GM19238 (cell line): Measurements from ENCODE around the gene CHIT1.

Experiments
- DNase-seq: peaks from one replicate; pipeline ENCODE4 v3.0.0; 2011; ENCODE audit warnings: low spot score; ENCODE audit not compliant: insufficient read length

Gene CHIT1

DNA sequence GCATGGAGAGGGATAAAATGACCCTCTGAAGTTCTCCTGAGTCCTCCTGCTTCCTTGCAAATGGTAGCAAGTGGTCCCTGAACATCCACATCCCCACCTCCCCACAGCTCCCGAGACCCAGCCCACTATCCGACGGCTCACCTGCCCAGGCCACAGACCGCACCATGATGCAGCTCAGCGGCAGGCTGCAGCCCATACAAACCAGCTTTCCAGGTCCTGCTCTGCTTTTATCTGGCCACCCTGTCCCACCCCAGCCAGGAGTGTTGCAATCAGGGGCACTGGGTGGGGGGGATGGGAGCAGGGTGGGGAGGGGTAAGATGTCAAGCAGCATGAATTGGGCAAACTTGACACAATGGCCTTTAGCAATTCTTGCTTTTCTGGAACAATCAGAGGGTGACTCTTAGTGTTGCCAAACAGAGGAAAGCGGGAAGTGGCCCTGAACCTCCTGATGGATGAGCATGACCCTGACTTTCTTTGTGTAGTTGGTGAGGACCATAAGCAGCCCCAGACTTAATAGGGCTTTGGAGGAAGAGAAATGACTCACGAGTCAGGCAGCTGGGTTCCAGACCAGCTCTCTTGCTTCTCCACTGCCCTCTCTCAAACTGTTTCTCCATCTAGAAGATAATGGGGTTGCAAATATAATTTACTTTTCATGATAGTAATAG lies at the start of gene CHIT1:
TSS of gene CHIT1 (minus strand) at position 203 of the 665 bp plus-strand sequence. CDS start at position 166, 37 bp downstream.
- no peak for DNase-seq

DNA sequence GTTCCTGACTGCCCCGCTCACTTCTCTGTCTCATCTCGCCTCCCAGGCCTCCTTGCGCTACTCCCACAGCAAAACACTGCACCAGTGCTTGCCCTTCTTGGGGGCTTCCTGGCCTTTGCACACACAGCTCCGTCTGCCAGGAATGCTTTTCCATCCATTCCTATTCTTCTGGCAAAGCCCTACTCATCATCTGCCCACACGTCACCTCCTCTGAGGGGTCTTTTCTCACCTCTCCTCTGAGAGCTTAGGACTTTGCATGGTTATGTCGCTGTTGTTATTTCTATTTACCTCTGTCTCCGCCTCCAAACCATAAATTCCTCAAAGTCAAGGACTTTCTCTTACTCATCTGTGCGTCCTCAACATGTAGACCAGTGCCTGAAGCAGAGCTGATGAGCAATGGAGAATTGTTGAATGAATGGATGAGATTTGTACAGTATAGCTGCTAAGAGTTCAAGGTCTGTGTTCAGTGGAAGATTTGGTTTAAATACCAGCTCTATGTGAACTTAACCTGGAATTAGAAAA lies 49.5 kb upstream of the CHIT1 start:
- DNase-seq = no peak

DNA sequence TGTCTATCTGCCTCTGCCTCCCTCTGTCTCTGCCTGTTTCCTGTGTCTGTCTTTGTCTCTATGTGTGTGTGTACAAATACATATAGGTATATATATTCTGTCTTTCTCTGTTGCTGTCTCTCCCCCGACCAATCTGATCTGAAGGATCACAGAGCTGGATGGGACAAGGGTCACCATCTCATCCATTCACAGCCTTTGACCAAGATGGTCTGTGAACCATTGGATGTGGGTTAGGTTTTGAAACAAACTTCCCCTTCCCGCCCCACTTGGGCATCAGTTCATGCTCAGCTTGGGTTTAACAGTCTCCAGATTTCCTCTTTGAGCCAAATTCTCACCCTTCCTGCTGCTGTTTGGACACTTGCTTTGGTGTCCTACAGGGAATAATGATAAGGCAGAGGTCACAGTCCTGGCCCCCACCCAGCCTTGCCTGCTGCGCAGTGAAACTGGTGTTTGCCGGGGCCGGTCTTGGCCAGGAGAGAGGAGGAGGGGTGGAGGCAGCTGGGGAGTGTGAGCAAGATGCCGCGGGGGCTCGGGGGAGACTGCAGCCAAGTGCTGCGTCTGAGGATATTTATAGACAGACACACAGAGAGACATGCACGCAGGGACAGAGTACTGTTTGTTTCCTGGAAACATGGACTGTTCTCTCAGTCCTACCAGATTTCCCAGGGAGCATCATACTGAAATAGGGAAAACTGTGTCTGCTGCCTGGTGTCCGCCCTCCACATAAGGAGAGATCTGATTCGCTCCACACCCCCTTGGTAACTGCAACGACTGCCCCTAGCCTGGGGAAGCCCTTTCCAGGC lies 48.8 kb upstream of the CHIT1 start:
- no peak for DNase-seq

DNA sequence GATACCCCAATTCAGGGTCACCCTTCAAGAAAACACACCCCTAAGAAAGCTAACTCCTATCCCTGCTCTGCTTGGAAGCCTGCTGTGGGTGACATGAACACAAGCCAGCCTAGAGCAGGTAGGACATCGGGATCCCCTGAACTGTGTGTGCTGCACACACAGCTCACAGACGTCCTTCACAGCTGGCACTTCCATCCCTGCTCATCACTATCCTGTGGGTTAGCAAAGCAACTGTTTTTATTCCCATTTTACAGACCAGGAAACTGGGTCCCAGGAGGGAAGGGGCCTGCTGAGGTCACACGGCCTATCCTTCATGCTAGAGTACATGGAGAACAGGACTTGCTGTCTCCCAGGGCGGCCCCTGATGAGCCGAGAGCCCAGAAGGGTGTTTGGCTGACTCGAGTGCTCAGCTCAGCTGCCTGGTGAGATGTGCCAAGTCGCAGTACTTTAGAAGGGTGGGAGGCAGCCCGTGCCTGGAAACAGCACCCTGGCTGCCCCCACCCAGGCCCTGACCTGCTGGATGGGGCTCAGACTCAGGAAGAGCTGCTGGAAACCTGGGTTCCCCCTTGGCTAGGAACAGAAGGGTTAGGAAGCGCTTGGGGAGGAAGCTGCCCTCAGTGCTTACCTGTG lies 47.6 kb upstream of the CHIT1 start:
- DNase-seq = no peak

DNA sequence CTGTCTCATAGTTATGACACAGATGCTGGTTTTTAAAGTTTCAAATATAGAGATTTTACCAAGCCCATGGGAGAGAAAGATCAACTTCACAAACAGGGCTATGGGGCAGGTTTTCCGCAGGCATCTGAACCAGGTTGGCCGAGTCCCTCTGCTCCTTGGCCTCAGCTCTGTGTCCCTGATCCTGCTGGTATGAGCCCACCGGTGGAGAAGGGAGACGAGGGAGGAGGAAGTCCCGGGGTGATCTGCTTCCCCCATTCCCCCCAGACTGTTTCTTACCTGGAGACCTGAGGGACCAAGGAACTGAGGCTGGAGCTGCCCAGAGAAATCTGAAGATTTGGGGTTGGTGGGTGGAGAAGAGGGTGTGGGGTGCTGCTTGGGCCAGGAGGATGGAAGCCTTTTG lies 46.9 kb upstream of the CHIT1 start:
- no peak for DNase-seq

DNA sequence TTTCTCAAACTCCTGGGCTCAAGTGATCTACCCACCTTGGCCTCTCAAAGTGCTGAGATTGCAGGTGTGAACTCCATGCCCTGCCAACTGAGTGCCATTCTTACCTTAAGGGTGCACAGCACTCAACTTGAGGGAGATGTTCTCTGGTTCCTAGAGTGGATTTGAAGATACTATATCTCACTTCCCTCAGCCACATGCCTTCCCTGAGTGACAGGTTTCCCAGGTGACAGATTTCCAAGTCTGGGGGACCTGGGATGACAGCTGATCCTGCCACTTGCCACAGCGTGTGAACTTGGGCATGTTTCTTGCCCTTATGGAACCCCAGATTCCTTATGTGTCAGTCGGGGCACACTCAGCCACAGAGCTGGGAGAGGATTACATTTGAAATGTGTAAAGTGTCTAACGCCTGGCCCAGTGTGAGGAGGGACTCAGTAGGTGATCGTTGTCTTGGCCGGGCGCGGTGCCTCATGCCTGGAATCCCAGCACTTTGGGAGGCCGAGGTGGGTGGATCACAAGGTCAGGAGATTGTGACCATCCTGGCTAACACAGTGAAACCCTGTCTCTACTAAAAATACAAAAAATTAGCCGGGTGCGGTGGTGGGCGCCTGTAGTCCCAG lies 46.3 kb upstream of the CHIT1 start:
- no peak for DNase-seq

DNA sequence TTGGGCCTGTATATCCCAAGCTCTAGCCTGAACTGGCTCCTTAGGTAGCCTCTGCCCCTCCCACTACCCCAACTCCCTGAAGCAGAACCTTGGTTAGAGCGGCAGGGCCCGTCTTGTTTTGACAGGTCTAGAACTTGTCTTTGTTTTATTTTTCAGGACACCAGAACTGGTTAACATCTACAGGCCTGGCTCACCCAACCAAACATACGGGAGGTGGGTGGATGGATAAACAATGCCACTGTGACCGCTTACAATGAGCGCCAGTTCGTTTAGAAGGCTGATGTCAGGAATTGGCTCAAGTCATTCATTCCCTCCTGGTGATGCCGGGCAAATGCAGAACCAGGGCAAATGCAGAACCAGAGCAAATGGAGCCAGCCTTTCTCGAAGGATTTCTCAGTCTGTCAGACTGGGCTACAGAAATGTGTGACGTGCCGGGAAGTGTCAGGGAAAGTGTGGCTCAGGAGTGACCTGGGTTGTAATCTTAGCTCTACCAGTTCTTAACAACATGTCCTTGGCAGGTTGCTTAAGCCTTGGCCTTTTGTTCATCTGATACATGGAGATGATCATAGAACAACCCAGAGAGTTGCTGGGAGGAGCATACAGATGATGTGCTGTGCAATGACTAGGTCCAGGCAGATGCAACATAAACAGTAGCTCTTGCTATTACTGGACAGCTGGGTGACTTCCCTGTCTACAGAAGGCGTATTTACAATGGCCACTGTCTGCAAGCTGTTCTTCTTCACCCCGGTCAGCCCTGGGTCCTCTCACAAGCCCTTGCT lies 45.3 kb upstream of the CHIT1 start:
- no peak for DNase-seq

DNA sequence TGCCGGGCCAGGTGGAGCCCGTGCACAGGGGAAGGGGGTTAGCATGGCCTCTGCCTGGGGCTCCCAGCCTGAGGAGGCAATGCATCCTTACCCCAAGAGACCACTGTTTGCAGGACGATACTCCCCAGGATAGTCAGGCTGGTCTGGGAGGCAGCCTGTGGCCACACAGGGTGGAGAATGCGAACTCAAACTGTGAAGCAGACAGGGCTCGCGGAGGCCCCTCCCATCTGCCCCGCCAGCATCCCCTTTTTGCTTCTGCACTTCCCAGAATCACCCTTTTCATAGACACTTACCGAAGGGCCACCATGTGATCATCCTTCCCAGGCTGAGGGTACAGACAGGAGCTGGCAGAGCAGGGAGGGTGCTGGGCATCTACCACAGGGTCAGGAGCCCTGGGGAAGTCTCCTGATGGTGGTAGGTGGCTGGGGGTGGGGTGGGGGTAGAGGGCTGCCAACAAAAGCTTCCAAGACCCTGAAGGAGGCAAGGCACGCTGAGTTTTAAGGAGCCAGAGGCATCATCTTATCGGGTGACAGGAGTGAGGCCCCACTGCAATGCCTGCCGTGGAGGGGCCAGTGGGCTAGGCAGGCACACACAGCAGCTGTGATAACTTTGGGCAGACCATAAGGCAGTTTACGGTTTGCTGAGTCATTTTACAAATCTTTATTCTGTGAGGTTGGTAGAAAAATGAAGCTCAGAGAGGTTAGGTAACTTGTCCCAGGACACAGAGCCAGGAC lies 44.6 kb upstream of the CHIT1 start:
- no peak for DNase-seq

DNA sequence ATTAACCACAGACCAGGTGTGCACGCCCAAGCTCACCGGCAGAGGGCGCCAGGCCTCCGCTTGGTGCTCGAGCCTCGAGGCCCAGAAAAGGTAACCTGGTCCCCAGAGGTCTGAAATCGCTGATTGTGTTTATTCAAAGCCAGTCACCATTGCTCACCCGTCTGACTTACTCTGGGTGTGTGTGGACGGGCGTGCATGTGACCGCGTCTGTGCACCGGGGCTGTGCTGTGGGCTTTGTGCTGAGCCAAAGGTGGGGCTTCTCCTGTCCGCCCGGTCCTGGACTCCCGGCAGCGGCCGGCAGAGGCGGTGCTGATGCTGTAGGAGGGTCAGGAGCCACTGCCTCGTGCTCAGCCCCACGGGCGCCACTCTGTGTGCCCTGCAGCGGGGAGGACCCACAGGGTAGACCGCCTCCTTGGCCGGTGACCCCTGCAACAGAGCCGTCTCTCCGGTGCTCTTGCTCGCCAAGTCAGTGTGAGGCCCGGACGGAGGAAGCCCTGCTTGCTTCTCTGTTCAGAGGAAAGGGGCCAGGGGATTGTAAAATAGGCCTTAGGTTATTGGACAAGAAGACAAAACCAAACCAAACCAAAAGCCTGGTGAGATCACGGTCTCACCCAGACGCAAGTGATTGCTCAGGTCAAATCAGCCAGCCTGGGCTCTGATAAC lies 43.9 kb upstream of the CHIT1 start:
- no peak for DNase-seq

DNA sequence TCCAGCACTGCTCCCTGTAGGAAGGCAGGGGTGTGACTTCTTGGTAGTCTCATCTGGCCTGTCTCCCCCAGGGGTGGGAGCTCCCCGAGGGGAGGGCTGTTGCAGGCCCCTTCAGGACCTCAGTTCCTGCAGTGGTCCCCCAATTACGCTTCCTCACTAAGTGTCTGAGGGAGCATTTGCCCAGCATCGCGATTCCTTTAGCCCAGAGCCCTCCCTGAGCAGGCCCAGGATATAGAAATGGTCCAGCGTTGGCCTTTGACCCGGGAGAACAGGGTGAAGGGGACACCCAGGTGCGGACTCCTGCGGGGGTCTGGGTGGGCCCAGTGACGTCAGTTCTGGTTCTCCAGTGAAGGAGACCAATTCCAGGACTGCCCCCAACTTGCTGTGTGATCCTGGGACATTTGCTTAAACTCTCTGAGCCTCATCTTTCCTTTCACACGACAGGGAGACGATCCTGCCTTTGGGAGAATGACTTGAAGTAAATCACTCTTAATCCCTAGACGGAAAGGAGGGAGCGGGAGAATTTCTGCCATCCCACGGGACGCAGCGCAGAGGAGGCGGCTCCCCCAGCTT lies 43.2 kb upstream of the CHIT1 start:
- no peak for DNase-seq

DNA sequence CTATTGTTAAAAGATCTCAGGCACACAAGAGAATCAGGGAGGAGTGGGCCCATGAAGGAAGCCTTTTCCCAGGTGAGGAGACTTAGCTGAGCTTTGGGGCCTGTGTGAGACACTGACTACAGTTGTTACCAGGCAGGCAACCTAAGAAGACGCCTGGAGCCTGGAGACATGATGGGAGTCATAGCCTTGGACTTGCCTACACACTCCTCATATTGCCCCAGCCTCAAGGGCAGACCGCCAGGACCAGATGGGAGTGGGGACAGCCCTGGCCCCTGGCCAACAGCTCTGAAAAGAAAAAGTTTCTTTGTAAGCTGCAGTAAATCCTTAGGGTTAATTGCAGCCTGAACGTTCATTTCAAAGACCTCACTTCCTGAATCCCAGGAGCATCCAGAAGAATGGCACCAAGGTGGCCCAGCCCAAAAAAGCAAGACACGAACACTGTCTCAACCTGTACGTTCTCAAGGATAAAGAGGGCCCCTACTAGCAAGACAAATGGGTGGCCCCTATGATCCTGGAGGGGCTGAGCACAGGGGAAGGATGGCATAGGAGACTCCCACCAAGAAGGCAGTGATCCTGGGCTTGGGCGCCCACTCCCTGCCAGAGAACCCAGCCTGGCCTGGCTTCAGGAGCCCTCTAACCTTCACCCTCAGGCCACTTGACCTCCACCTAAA lies 42.6 kb upstream of the CHIT1 start:
- no peak for DNase-seq

DNA sequence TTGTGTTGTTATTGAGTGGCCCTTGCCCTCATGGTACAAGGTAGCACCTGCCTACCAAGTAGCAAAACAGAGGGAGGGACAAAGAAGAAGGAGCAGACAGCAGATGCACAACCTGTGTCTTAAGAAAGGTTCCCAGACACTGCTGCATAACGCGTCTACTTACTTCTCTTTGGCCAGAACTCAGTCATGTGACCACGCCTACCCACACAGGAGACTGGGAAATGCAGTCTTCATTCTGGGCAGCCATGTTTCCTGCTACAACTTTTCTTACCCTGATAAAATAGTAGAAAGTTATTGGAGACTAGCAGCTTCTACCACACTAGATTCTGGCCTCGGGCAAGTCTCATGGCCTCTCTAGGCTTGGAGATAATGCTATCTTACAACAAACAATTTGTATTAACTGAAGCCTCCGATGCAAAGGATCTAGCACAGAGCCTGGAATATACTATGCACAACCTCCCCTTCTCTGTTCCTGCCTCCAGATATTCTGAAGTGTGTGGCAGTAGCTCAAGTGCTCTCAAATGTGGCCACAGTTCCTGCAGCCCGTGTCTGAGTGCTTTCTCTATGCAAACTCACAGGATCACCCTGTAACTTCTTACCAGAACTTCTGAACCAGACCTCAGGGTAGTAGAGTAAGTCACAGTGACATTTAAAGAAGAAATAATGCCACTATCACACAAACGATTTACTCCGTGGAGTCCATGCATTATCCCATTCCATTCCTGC lies 41.7 kb upstream of the CHIT1 start:
- DNase-seq = no peak

DNA sequence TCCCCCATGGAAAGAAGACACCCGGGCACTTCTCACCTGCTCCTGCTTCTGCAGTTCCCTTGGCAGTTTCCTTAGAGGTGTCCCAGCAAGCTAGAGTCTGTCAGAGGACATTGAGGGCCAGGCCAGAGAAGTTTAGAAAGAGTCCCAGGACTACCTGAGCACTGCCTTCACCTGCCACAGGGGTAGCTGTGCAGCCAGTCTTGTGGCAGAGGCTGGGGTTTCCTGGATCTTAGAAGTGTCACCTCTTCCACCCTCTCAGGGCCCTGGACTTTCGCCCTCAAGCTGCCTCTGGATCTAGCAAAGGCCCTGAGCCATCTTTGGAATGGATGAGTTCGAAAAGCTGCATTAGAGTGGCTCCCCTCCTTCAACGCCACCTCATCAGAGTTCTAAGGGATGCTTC lies 41.0 kb upstream of the CHIT1 start:
- no peak for DNase-seq

DNA sequence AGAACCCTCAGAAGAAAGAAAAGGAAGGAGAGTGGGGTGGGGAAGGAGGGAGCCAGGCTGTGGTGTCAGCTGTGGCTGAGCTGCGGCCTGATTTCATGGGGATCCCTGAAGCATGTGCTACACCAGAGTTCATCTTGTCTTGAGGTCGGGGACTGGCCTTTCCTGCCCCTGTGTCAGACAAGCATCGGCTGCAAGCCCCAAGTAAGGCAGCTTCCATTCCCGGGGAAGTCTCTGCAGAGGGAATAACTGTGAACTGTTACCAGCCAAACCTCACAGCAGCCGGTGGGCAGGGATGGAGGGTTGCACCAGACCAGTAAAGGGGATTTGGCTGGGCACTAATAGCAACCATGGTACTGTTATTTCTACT lies 40.2 kb upstream of the CHIT1 start:
- DNase-seq = no peak

DNA sequence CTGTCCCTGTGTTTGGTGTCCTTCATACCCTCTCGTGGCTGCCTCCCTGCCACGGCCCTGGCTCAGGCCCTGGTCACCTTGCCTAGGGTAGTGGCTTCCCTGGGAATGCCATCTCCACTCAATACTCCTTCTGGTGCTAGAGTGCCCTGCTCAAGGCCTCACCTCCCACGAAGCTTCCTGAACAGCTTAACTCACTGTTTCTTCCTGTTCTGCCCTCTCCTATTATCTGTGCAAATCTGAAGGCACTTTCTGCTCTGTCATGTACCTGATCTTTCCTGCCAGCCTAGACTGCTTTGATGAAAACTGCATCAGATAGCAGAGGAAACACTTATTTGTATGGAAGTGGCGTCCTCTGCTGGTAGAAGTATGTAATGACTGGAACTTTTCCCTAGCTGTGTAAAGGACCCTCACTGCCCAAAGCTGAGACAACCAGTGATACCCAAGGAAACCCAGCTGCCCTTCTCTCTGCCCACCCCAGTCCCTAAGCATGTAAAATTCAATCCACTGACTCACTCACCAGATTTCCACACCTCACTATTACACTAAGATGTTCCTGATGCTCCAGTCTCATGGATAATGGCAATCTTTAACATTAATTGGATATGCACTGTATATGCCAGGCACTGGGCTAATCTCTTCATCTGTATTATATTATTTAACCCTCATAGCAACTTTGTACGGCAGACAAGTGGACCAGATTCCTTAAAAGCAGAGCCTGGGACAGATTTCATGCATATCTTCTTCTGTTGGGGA lies 39.6 kb upstream of the CHIT1 start:
- DNase-seq = no peak

DNA sequence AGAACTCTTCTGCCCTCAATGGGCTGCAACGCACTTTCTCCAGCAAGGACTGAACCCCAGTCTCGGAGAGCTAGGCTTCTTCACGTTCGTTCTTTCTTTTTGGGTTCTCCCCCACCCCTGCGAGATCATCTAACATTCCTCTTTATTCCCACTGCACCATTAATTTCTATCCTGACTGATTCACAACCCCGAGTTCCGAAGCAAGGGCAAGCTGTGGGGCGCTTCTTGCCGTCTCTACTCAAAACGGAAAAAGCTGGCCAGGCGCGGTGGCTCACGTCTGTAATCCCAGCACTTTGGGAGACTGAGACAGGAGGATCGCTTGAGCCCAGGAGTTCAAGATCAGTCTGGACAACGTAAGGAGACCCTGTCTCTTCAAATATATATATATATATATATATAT lies 38.4 kb upstream of the CHIT1 start:
- DNase-seq = no peak

DNA sequence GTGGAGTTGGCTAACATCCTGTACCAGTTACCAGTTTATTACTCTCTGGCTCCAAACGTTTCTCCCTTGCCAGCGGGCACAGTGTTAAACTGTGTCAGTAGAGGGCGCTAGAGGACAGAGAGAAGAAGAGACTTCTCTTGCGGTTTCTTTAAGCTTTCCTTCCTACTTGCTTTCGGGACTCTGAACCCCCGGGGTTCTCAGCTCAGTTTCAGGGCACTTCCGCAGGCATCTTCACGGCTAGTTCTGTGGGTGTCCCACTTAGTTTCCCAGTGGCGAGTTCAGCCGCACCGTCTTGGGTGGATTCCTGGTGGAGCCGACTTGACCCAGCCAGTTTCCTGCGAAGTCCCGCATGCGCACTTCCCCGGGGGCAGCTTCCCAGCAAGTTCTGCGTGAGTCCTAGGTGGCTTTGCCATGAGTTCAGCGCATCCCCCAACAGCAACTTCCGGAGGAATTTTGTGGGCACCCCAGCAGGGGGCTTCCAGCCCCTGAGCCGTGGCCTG lies 37.9 kb upstream of the CHIT1 start:
- no peak for DNase-seq
